ENCODE results near the gene PRKACA. TPM values are rescaled to one million over a fixed set of nuclear protein-coding genes. Genes with fewer than 3 reads are reported as not detected.

Gene PRKACA
- total RNA-seq, 1 donor from 2014 or later = 28.0 TPM

DNA sequence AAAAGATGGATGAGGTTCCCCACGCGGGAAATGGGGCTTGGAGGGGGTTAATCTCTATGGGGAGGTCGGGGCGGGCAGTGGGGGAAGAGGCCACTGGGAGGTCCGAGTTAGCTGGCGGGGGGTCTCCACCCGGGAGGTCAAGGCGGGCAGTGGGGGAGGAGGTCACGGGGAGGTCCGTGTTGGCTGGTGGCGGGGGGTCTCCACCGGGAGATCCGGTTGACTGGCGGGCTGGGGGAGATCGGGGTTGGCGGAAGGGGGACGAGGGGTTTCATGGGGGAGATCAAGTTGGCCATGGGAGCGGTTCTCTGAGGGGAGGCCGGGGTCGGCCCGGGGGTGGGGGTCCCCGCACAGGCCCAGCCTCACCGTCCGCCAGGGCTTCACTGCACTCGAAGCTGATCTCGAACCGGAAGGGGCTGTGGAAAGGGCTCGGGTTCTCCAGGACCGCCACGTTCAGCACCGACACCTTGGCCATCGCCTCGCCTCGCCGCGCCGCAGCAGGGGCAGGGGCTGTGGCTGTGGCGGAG is 18.5 kb upstream of the PRKACA start:
- Histone ChIP-seq H3K4me3 (peak overlapping the region; percentile 56 to 81), H3K9me3 (no peaks in the 10 kb centered on the region), H3K27ac (peak overlapping the region; percentile 42), H3K27me3 (no peaks in the 10 kb centered on the region), H3K36me3 (no peaks in the 10 kb centered on the region), H3K4me1 (peaks cover 18% of the 10 kb centered on the region)
- intact Hi-C loops (cut with DNase I) = loop anchor here (5.0 kb wide), 1 partner anchor 64 kb away; the partner anchor contains the start of gene MISP3
- TF ChIP-seq, protein P1, sequence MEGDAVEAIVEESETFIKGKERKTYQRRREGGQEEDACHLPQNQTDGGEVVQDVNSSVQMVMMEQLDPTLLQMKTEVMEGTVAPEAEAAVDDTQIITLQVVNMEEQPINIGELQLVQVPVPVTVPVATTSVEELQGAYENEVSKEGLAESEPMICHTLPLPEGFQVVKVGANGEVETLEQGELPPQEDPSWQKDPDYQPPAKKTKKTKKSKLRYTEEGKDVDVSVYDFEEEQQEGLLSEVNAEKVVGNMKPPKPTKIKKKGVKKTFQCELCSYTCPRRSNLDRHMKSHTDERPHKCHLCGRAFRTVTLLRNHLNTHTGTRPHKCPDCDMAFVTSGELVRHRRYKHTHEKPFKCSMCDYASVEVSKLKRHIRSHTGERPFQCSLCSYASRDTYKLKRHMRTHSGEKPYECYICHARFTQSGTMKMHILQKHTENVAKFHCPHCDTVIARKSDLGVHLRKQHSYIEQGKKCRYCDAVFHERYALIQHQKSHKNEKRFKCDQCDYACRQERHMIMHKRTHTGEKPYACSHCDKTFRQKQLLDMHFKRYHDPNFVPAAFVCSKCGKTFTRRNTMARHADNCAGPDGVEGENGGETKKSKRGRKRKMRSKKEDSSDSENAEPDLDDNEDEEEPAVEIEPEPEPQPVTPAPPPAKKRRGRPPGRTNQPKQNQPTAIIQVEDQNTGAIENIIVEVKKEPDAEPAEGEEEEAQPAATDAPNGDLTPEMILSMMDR (IDR thresholded peaks at IDR 0.05) = no peak
- TF ChIP-seq POLR2AphosphoS5 (IDR thresholded peaks at IDR 0.05; ENCODE audit: insufficient read depth in 1 of 2, low read depth in 1 of 2) = no peak
- TF ChIP-seq POLR2A (IDR thresholded peaks at IDR 0.05) = no peak
- no peak for DNase-seq (ENCODE audit: extremely low spot score in 2 of 2)

DNA sequence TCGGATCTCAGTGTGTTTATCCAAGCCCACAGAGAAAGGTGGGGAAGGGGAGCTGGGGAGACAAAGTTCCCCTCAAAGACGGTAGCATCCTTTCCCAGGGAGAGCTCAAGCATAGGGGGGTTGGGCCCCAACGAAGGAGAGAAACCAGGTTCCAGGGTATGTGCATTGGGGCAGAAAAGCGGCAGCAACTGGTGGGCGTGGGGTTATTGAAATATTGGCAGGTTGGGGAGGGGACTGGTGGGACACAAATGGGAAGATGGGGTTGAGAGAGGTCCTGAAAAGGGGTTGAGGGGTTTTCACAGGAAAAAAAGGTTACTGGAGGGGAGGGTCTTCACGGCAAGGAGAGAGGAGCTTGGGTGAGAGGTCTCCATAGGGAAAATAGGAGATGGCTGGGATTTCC is 17.8 kb upstream of the PRKACA start:
- Histone ChIP-seq H3K4me1 (peaks cover 18% of the 10 kb centered on the region), H3K36me3 (no peaks in the 10 kb centered on the region), H3K27me3 (no peaks in the 10 kb centered on the region), H3K4me3 (no peak overlapping the region), H3K9me3 (no peaks in the 10 kb centered on the region), H3K27ac (no peak overlapping the region)
- no peak for DNase-seq (ENCODE audit: extremely low spot score in 2 of 2)
- intact Hi-C loops (cut with DNase I) = loop anchor here (5.0 kb wide), 1 partner anchor 63 kb away; the partner anchor contains the start of gene MISP3
- TF ChIP-seq POLR2AphosphoS5 (IDR thresholded peaks at IDR 0.05; ENCODE audit: insufficient read depth in 1 of 2, low read depth in 1 of 2) (no peak), POLR2A (IDR thresholded peaks at IDR 0.05) (no peak)
- TF ChIP-seq, protein P1 (IDR thresholded peaks at IDR 0.05) = no peak

DNA sequence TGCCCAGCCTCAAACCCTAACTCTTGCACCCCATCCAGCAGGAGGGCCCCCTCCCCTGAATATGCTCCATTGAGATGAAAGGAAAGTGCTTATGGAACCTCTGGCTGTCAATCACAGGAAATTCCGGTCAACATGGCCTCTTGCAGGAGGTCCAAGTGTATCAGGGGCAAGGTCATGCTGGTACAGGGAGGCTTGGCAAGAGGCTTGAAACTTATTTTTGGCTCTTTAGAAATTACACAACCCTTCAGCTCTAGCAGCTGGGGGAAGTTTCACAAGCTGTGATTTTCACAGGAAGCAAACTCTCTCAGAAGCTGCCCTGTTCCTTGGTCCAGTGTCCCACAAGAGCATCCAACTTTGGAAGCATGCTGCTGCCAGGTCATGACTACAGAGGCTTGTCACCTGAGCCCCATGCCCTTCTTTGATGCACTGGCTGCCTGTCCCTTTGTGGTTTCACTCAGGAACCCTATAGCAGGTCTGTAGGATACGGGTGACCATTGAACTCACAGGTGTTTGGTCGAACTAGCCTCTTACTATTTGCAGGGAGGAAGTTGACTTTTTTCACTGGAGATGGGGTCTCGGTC is 10.5 kb upstream of the PRKACA start:
- TF ChIP-seq, protein P1 (IDR thresholded peaks at IDR 0.05) = no peak
- TF ChIP-seq POLR2A (IDR thresholded peaks at IDR 0.05) (no peak), POLR2AphosphoS5 (IDR thresholded peaks at IDR 0.05; ENCODE audit: insufficient read depth in 1 of 2, low read depth in 1 of 2) (no peak)
- H3K27ac ChIP-seq = no peak overlapping the region
- no peaks in the 10 kb centered on the region for H3K27me3 ChIP-seq
- no peak overlapping the region for H3K4me3 ChIP-seq
- no peaks in the 10 kb centered on the region for H3K9me3 ChIP-seq
- no peaks in the 10 kb centered on the region for H3K36me3 ChIP-seq
- H3K4me1 ChIP-seq = no peaks in the 10 kb centered on the region
- intact Hi-C loops (cut with DNase I) = no loop called here
- DNase-seq (ENCODE audit: extremely low spot score in 2 of 2) = no peak

DNA sequence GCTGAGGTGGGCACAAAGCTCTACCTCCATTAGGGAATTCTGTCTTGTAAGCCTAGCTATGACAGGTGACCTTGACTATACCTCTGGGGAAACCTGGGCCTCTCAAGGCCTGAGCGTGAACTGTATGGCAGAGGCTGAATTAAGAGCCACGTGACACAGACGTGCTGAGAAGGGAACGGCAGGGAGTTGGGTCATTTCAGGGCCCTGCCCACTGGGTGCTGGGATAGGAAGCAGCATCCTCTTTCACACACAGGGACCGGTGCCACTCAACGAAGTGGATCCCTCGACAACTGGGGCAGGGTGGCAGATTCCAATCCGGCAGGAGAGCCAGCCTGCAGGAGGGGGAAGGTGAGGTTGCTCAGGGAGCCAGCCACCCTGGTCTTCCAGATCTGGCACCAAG is 9.6 kb upstream of the PRKACA start:
- DNase-seq (ENCODE audit: extremely low spot score in 2 of 2) = no peak
- Histone ChIP-seq H3K9me3 (no peaks in the 10 kb centered on the region), H3K27ac (no peak overlapping the region), H3K4me3 (no peak overlapping the region), H3K36me3 (no peaks in the 10 kb centered on the region), H3K27me3 (no peaks in the 10 kb centered on the region), H3K4me1 (no peaks in the 10 kb centered on the region)
- TF ChIP-seq POLR2A (IDR thresholded peaks at IDR 0.05) (no peak), POLR2AphosphoS5 (IDR thresholded peaks at IDR 0.05; ENCODE audit: insufficient read depth in 1 of 2, low read depth in 1 of 2) (no peak)
- TF ChIP-seq, protein P1 (IDR thresholded peaks at IDR 0.05) = no peak
- intact Hi-C loops (cut with DNase I) = no loop called here

DNA sequence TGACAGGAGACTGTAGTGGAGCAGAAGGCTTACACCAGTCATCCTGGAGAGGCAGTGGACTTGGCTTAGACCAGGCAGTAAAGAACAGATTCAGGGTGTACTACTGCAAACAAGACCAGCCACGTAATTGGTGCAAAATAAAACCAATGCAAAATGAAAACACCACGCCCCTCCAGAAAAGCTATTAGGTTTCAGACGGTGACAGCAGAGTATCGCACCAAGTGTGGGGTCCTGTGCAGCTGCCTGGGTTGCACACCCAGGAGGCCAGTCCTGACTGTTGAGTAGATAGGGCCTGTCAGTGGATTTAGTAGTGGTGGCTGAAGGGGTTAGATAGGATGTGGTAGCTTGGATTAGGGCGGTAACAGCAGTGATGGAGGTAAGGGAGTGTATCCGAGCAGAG is 5.4 kb upstream of the PRKACA start:
- intact Hi-C loops (cut with DNase I) = no loop called here
- peaks cover 23% of the 10 kb centered on the region for H3K4me1 ChIP-seq
- no peak overlapping the region for H3K27ac ChIP-seq
- no peak overlapping the region for H3K4me3 ChIP-seq
- H3K27me3 ChIP-seq = no peaks in the 10 kb centered on the region
- H3K9me3 ChIP-seq = no peaks in the 10 kb centered on the region
- H3K36me3 ChIP-seq = no peaks in the 10 kb centered on the region
- DNase-seq (ENCODE audit: extremely low spot score in 2 of 2) = no peak
- no peak for TF ChIP-seq POLR2A (IDR thresholded peaks at IDR 0.05)
- TF ChIP-seq POLR2AphosphoS5 (IDR thresholded peaks at IDR 0.05; ENCODE audit: insufficient read depth in 1 of 2, low read depth in 1 of 2) = no peak
- TF ChIP-seq, protein P1 (IDR thresholded peaks at IDR 0.05) = no peak

Data from vagina (tissue), 2 donors.